GM19324 (cell line): ENCODE data around the gene MRPL55.

Experiments used
- ATAC-seq: cut with Tn5 transposase; IDR thresholded peaks from one replicate; pipeline ENCODE4 v1.9.1; 2021; ENCODE audit warnings: mild to moderate bottlenecking, moderate library complexity; ENCODE audit not compliant: unreplicated experiment, low FRiP score

Gene MRPL55

GRCh38 chr1:228060458-228061190 lies 48.5 kb downstream of the MRPL55 start:
- ATAC-seq = no peak

- ATAC-seq = no peak
These were observed 49.3 kb downstream of the MRPL55 start for GRCh38 chr1:228059634-228060457.

- ATAC-seq = no peak
These were observed 50.0 kb downstream of the MRPL55 start for GRCh38 chr1:228058949-228059633.

- no peak for ATAC-seq
These were observed 50.7 kb downstream of the MRPL55 start for GRCh38 chr1:228058172-228058948.
